H1 (cell line): ENCODE data around the gene PYY. TPM values are rescaled to one million over a fixed set of nuclear protein-coding genes. Genes with fewer than 3 reads are reported as not detected.

Experiments
- CTCF ChIA-PET: fragments of 300-600 bp; sonication (Branson Sonifier 250); formaldehyde crosslinking; loops from one replicate; lab custom pipeline; 2021; ENCODE audit not compliant: partially characterized antibody; lab: Charles Lee
- POLR2A ChIA-PET: fragments of 300-600 bp; sonication (Branson Sonifier 250); formaldehyde crosslinking; loops from one replicate; lab custom pipeline; 2021; ENCODE audit warnings: inconsistent platforms; ENCODE audit not compliant: partially characterized antibody; lab: Charles Lee
- DNase-seq, 2 experiments: peaks; one replicate each; pipeline versions ENCODE4 v3.0.0 to v3.0.0-alpha.2; 2010 to 2022; ENCODE audit warnings: low spot score in 2 of 2, low read depth in 1 of 2, mixed read lengths in 1 of 2
- FAIRE-seq: peaks from 2 replicates; lab custom pipeline; 2011; peaks lifted over from hg19 to GRCh38; lab: Jason Lieb, UNC
- H2AFZ ChIP-seq: 2 replicates; pipeline ENCODE4 v1.8.1; 2012; ENCODE audit warnings: low read length, inconsistent platforms
- H2AK5ac ChIP-seq: 2 replicates; pipeline ENCODE4 v1.6.1; 2013; ENCODE audit warnings: low read depth, low read length
- H2BK120ac ChIP-seq: replicated peaks from 2 replicates; pipeline ENCODE3; 2013; ENCODE audit warnings: low read depth, low read length, inconsistent platforms
- H2BK12ac ChIP-seq: 2 replicates; pipeline ENCODE4 v1.6.1; 2013; ENCODE audit warnings: low read depth, low read length
- H2BK15ac ChIP-seq: 2 replicates; pipeline ENCODE4 v1.6.1; 2013; ENCODE audit warnings: low read length
- H2BK20ac ChIP-seq: 2 replicates; pipeline ENCODE4 v1.6.1; 2013; ENCODE audit warnings: low read length
- H2BK5ac ChIP-seq: 2 replicates; pipeline ENCODE4 v1.6.1; 2013; ENCODE audit warnings: low read depth, low read length
- H3K14ac ChIP-seq: 2 replicates; pipeline ENCODE4 v1.6.1; 2013; ENCODE audit warnings: inconsistent platforms; ENCODE audit not compliant: insufficient read length
- H3K18ac ChIP-seq: 2 replicates; pipeline ENCODE4 v1.6.1; 2013; ENCODE audit warnings: low read length; ENCODE audit errors: extremely low read depth
- H3K23ac ChIP-seq: 2 replicates; pipeline ENCODE4 v1.6.1; 2013; ENCODE audit warnings: inconsistent platforms; ENCODE audit not compliant: insufficient read length
- H3K23me2 ChIP-seq: 2 replicates; pipeline ENCODE4 v1.6.1; 2013; ENCODE audit warnings: low read depth, low read length
- H3K27ac ChIP-seq: 2 replicates; pipeline ENCODE4 v1.6.1; 2011; ENCODE audit warnings: low read depth, low read length, inconsistent platforms
- H3K27me3 ChIP-seq, 4 experiments: replicated peaks in 1 of 4; 1 replicate in 1 of 4; 2 replicates in 3 of 4; pipeline versions ENCODE4 v1.6.1 to v1.8.1; 2011 to 2013; ENCODE audit warnings: low read length in 3 of 4, mild to moderate bottlenecking in 3 of 4, inconsistent platforms in 2 of 4, mixed read lengths in 2 of 4, moderate library complexity in 1 of 4; ENCODE audit not compliant: control insufficient read depth in 3 of 4, insufficient read depth in 3 of 4; ENCODE audit errors: extremely low read depth in 1 of 4
- H3K36me3 ChIP-seq, 4 experiments: 2 replicates each; pipeline versions ENCODE4 v1.6.1 to v1.8.1; 2011 to 2013; ENCODE audit warnings: mild to moderate bottlenecking in 4 of 4, low read length in 3 of 4, moderate library complexity in 2 of 4, control low read depth in 1 of 4, inconsistent platforms in 1 of 4; ENCODE audit not compliant: insufficient read depth in 4 of 4, control insufficient read depth in 2 of 4
- H3K4ac ChIP-seq: replicated peaks from 2 replicates; pipeline ENCODE3; 2013; ENCODE audit warnings: low read length, low read depth, mixed read lengths, inconsistent platforms; ENCODE audit not compliant: insufficient read length
- H3K4me1 ChIP-seq, 4 experiments: replicated peaks in 1 of 4; 1 replicate in 1 of 4; 2 replicates in 3 of 4; pipeline versions ENCODE4 v1.6.1 to v1.8.1; 2011 to 2013; ENCODE audit warnings: low read length in 3 of 4, inconsistent platforms in 2 of 4, mixed read lengths in 1 of 4; ENCODE audit not compliant: insufficient read depth in 4 of 4, control insufficient read depth in 3 of 4
- H3K4me2 ChIP-seq, 2 experiments: 2 replicates each; pipeline versions ENCODE4 v1.6.1 to v1.8.1; 2011 to 2013; ENCODE audit warnings: low read depth in 2 of 2, low read length in 2 of 2, control low read depth in 1 of 2, inconsistent platforms in 1 of 2, mild to moderate bottlenecking in 1 of 2; ENCODE audit not compliant: insufficient read depth in 1 of 2
- H3K4me3 ChIP-seq, 4 experiments: fragments of 200-600, 300-600 bp in 1 of 4; sonication (generic), shearing (Covaris generic), sonication (Bioruptor Twin) in 1 of 4; 2 replicates each; pipeline versions ENCODE4 v1.5.1 to v1.8.1; 2011 to 2016; ENCODE audit warnings: low read length in 4 of 4, low read depth in 3 of 4, control low read depth in 2 of 4, inconsistent platforms in 2 of 4, mild to moderate bottlenecking in 2 of 4, mixed read lengths in 1 of 4, moderate library complexity in 1 of 4; ENCODE audit not compliant: insufficient read depth in 2 of 4; ENCODE audit errors: extremely low read depth in 1 of 4
- H3K56ac ChIP-seq: replicated peaks from 2 replicates; pipeline ENCODE3; 2013; ENCODE audit warnings: low read depth, mild to moderate bottlenecking, mixed read lengths, low read length, inconsistent platforms; ENCODE audit not compliant: insufficient read length
- H3K79me1 ChIP-seq: 2 replicates; pipeline ENCODE4 v1.6.1; 2013; ENCODE audit warnings: low read depth, low read length, control low read depth
- H3K79me2 ChIP-seq, 2 experiments: 2 replicates each; pipeline versions ENCODE4 v1.6.1 to v1.8.1; 2012 to 2013; ENCODE audit warnings: low read length in 2 of 2, mild to moderate bottlenecking in 2 of 2, inconsistent platforms in 1 of 2; ENCODE audit not compliant: insufficient read depth in 2 of 2, control insufficient read depth in 1 of 2
- H3K9ac ChIP-seq, 4 experiments: replicated peaks in 1 of 4; 1 replicate in 1 of 4; 2 replicates in 3 of 4; pipeline versions ENCODE4 v1.6.1 to v1.8.1; 2011 to 2013; ENCODE audit warnings: low read depth in 3 of 4, low read length in 3 of 4, control low read depth in 2 of 4, mild to moderate bottlenecking in 2 of 4, moderate library complexity in 2 of 4, inconsistent platforms in 1 of 4; ENCODE audit errors: extremely low read depth in 1 of 4
- H3K9me3 ChIP-seq, 2 experiments: 2 replicates each; pipeline versions ENCODE4 v1.6.1 to v1.8.1; 2012 to 2013; ENCODE audit warnings: mild to moderate bottlenecking in 2 of 2, moderate library complexity in 2 of 2, control low read depth in 1 of 2, inconsistent platforms in 1 of 2, low read depth in 1 of 2, low read length in 1 of 2, mixed read lengths in 1 of 2; ENCODE audit not compliant: insufficient read depth in 2 of 2
- H4K20me1 ChIP-seq, 2 experiments: replicated peaks in 1 of 2; 2 replicates each; pipeline versions ENCODE3 to v1.8.1; 2011 to 2013; ENCODE audit warnings: inconsistent platforms in 2 of 2, low read length in 2 of 2, mild to moderate bottlenecking in 1 of 2; ENCODE audit not compliant: insufficient read depth in 2 of 2, control insufficient read depth in 1 of 2
- H4K5ac ChIP-seq: 2 replicates; pipeline ENCODE4 v1.6.1; 2013; ENCODE audit warnings: low read length, low read depth, mixed read lengths, inconsistent platforms; ENCODE audit not compliant: insufficient read length
- H4K8ac ChIP-seq: 2 replicates; pipeline ENCODE4 v1.8.0; 2013; ENCODE audit warnings: mild to moderate bottlenecking, moderate library complexity, low read length, inconsistent platforms; ENCODE audit not compliant: insufficient read depth; ENCODE audit errors: extremely low read depth
- H4K91ac ChIP-seq: replicated peaks from 2 replicates; pipeline ENCODE3; 2013; ENCODE audit warnings: low read length, mixed read lengths, inconsistent platforms; ENCODE audit not compliant: insufficient read length
- ASH2L ChIP-seq: fragments of 200-600, 300-600 bp; sonication (generic); IDR thresholded peaks from one replicate; pipeline ENCODE4 v1.7.1; 2017; ENCODE audit warnings: low read length
- BACH1 ChIP-seq: IDR thresholded peaks from 2 replicates; pipeline ENCODE4 v1.6.1; 2012; ENCODE audit warnings: low read length, improper control_type of control experiment
- CTBP2 ChIP-seq: IDR thresholded peaks from 2 replicates; pipeline ENCODE4 v1.7.0; 2011; ENCODE audit warnings: borderline replicate concordance, mild to moderate bottlenecking, moderate library complexity, mixed read lengths, low read length; ENCODE audit not compliant: insufficient read depth, insufficient read length
- KDM5A ChIP-seq: fragments of 200-600 bp; IDR thresholded peaks from 2 replicates; pipeline ENCODE4 v1.7.1; 2012; ENCODE audit warnings: mild to moderate bottlenecking, low read length, inconsistent platforms, mixed read lengths
- MAFK ChIP-seq: IDR thresholded peaks from 2 replicates; pipeline ENCODE4 v1.6.1; 2012; ENCODE audit warnings: low read depth, mild to moderate bottlenecking, improper control_type of control experiment, low read length
- NANOG ChIP-seq: IDR thresholded peaks from 2 replicates; pipeline ENCODE4 v1.6.1; 2011; ENCODE audit warnings: low read length, low read depth, mild to moderate bottlenecking, inconsistent platforms; ENCODE audit not compliant: insufficient read depth, poor library complexity, severe bottlenecking
- POLR2AphosphoS5 ChIP-seq: IDR thresholded peaks from 2 replicates; pipeline ENCODE4 v1.6.1; 2011; ENCODE audit warnings: low read depth, low read length
- TAF7 ChIP-seq: optimal IDR thresholded peaks from 2 replicates; pipeline ENCODE3; 2011; ENCODE audit warnings: low read depth, mild to moderate bottlenecking, inconsistent platforms, low read length, moderate library complexity, borderline replicate concordance
- TBP ChIP-seq: IDR thresholded peaks from 2 replicates; pipeline ENCODE4 v1.6.1; 2011; ENCODE audit warnings: low read depth, low read length, improper control_type of control experiment
- TCF12 ChIP-seq: IDR thresholded peaks from 2 replicates; pipeline ENCODE4 v1.6.1; 2011; ENCODE audit warnings: low read depth, mild to moderate bottlenecking, low read length
- TEAD4 ChIP-seq: IDR thresholded peaks from 2 replicates; pipeline ENCODE4 v1.6.1; 2012; ENCODE audit warnings: low read depth, low read length, inconsistent platforms, mixed read lengths
- WGBS, 2 experiments: shearing (Covaris generic) in 1 of 2; methylation state at CpG; one replicate each; pipeline versions ENCODE4 v1.1.6 to v1.1.7; 2013 to 2015; ENCODE audit warnings: low lambda C conversion rate in 2 of 2, mixed read lengths in 2 of 2, inconsistent platforms in 1 of 2, low coverage in 1 of 2, missing lambda C conversion rate in 1 of 2; ENCODE audit not compliant: insufficient replicate concordance in 2 of 2, insufficient coverage in 1 of 2, insufficient read length in 1 of 2; ENCODE audit errors: extremely low coverage in 1 of 2, missing lambda C conversion rate in 1 of 2; 5-methylcytosine and 5-hydroxymethylcytosine counted together
- polyA plus RNA-seq, 7 experiments: library from polyadenylated mRNA; depleted of rRNA in 3 of 7; stranded (reverse) in 5 of 7; unstranded in 2 of 7; fragments of >200 nt in 5 of 7; fragments of 200-250 nt in 2 of 7; gene quantifications; 1 replicate in 5 of 7; 2 replicates in 1 of 7; 4 replicates in 1 of 7; pipeline versions ENCODE4 v1.2.1 to v1.2.3, GENCODE V29; 2011 to 2013; ENCODE audit warnings: missing spikeins in 2 of 7, mixed read lengths in 2 of 7
- total RNA-seq: library from RNA; stranded (reverse); fragmentation: NEBNext Ultra II Directional; extraction: Animal tissue kit (Norgen Biotek cat#: 25700); gene quantifications from 2 replicates; pipeline ENCODE4 v1.2.1, GENCODE V29; 2021
- TF ChIP-seq, protein P1 (sequence below), 3 experiments: IDR thresholded peaks; 1 replicate in 2 of 3; 2 replicates in 1 of 3; pipeline versions ENCODE4 v1.5.1 to v1.6.1; 2011; ENCODE audit warnings: low read length in 3 of 3, mild to moderate bottlenecking in 3 of 3, inconsistent platforms in 2 of 3, low read depth in 1 of 3, moderate library complexity in 1 of 3; ENCODE audit not compliant: insufficient read depth in 1 of 3; ENCODE audit errors: control extremely low read depth in 1 of 3

Gene PYY
- total and polyA plus RNA-seq, 2 of the 8 experiments (the other 6 are each of a cell fraction or from before 2014, with no cell fraction given) = 0.93 to 3.4 TPM

GRCh38 chr17:43916385-43916784 lies 37.4 kb downstream of the PYY start:
- no peaks in the 10 kb centered on the region for H3K79me1 ChIP-seq
- no peak overlapping the region for H2BK20ac ChIP-seq
- H2BK12ac ChIP-seq = no peak overlapping the region
- FAIRE-seq (no peak), DNase-seq (no peak)
- peaks cover 0 to 9% (median 7%) of the 10 kb centered on the region in 4 experiments; a peak in 5 of 7 replicates for H3K27me3 ChIP-seq
- no peaks in the 10 kb centered on the region; a peak in 1 of 8 replicates for H3K36me3 ChIP-seq
- H2BK15ac ChIP-seq = no peak overlapping the region
- no peak overlapping the region for H3K27ac ChIP-seq
- no peak overlapping the region for H2AK5ac ChIP-seq
- H3K23ac ChIP-seq = no peak overlapping the region
- peaks cover 0 to 7% of the 10 kb centered on the region in 2 experiments for H4K20me1 ChIP-seq
- H3K4ac ChIP-seq = no peak overlapping the region
- no peak overlapping the region for H3K56ac ChIP-seq
- H2BK5ac ChIP-seq = no peak overlapping the region
- ChIA-PET POLR2A (interaction anchor here (1.3 kb wide), 1 partner anchor 10 kb away, joined by 3 read pairs; no protein-coding TSS in a partner anchor), CTCF (interaction anchor here (1.3 to 13.7 kb wide), 8 partner anchors 9 to 78 kb away, joined by 3 to 106 read pairs (median 14); partner anchors contain the start of genes MPP2 and PPY)
- H3K18ac ChIP-seq = no peak overlapping the region
- no peaks in the 10 kb centered on the region for H3K79me2 ChIP-seq
- H3K23me2 ChIP-seq = peaks cover 8% of the 10 kb centered on the region
- peak overlapping the region in 1 of 2 experiments; percentile 66; a peak in 2 of 4 replicates for H3K4me2 ChIP-seq
- no peak overlapping the region for H3K14ac ChIP-seq
- no peak overlapping the region for H4K91ac ChIP-seq
- no peak overlapping the region for H3K9ac ChIP-seq
- WGBS, 2 experiments = 89% methylated on average over 4 of the region's 4 CpGs; no CpG with 5 or more reads in 1 of the 2 experiments
- no peak overlapping the region for H2AFZ ChIP-seq
- no peak overlapping the region for H2BK120ac ChIP-seq
- no peak overlapping the region for H4K8ac ChIP-seq
- H3K9me3 ChIP-seq = no peaks in the 10 kb centered on the region
- H3K4me1 ChIP-seq = peaks cover 0 to 8% (median 6%) of the 10 kb centered on the region in 4 experiments; a peak in 5 of 7 replicates
- no peak overlapping the region for H4K5ac ChIP-seq
- no peak overlapping the region for H3K4me3 ChIP-seq
- TF ChIP-seq TCF12 = no peak
- no peak for TF ChIP-seq TEAD4
- no peak for TF ChIP-seq ASH2L
- no peak for TF ChIP-seq KDM5A
- no peak for TF ChIP-seq CTBP2
- no peak for TF ChIP-seq NANOG
- TF ChIP-seq TAF7 = no peak
- no peak for TF ChIP-seq BACH1
- no peak for TF ChIP-seq TBP
- TF ChIP-seq MAFK = no peak
- TF ChIP-seq, protein P1, sequence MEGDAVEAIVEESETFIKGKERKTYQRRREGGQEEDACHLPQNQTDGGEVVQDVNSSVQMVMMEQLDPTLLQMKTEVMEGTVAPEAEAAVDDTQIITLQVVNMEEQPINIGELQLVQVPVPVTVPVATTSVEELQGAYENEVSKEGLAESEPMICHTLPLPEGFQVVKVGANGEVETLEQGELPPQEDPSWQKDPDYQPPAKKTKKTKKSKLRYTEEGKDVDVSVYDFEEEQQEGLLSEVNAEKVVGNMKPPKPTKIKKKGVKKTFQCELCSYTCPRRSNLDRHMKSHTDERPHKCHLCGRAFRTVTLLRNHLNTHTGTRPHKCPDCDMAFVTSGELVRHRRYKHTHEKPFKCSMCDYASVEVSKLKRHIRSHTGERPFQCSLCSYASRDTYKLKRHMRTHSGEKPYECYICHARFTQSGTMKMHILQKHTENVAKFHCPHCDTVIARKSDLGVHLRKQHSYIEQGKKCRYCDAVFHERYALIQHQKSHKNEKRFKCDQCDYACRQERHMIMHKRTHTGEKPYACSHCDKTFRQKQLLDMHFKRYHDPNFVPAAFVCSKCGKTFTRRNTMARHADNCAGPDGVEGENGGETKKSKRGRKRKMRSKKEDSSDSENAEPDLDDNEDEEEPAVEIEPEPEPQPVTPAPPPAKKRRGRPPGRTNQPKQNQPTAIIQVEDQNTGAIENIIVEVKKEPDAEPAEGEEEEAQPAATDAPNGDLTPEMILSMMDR (IDR thresholded peaks at IDR 0.05; ENCODE audit: control extremely low read depth in 1 of 3, insufficient read depth in 1 of 3, low read depth in 1 of 3, low read length in 3 of 3) = no peak
- TF ChIP-seq POLR2AphosphoS5 = no peak
